NT2/D1 (cell line): ENCODE data around the gene WASF2.
"Not testable (repeated sequence)": the region's sequence is repeated elsewhere in the genome, so short reads cannot be mapped to it uniquely, and the experiment has no call there.

ENCODE experiments used
- DNase-seq: peaks from one replicate; pipeline ENCODE4 v3.0.0-alpha.2; 2011; ENCODE audit warnings: low read depth, low spot score
- H3K27me3 ChIP-seq: 2 replicates; pipeline ENCODE4 v1.6.0; 2011; ENCODE audit warnings: mild to moderate bottlenecking; ENCODE audit not compliant: insufficient read length, insufficient read depth
- H3K36me3 ChIP-seq: 2 replicates; pipeline ENCODE4 v1.6.1; 2011; ENCODE audit warnings: mild to moderate bottlenecking, low read length, mixed read lengths; ENCODE audit not compliant: insufficient read depth, insufficient read length
- H3K4me1 ChIP-seq: 2 replicates; pipeline ENCODE4 v1.5.1; 2011; ENCODE audit not compliant: insufficient read depth, insufficient read length
- H3K4me3 ChIP-seq: 2 replicates; pipeline ENCODE4 v1.5.1; 2011; ENCODE audit warnings: low read depth; ENCODE audit not compliant: insufficient read length
- H3K9ac ChIP-seq: 2 replicates; pipeline ENCODE4 v1.6.0; 2011; ENCODE audit warnings: low read depth; ENCODE audit not compliant: insufficient read length
- H3K9me3 ChIP-seq: 2 replicates; pipeline ENCODE4 v1.5.1; 2011; ENCODE audit warnings: mild to moderate bottlenecking, low read length; ENCODE audit not compliant: insufficient read depth
- SUZ12 ChIP-seq: IDR thresholded peaks from 2 replicates; pipeline ENCODE4 v1.6.1; 2011; ENCODE audit not compliant: insufficient read length, insufficient read depth; ENCODE audit errors: extremely low read depth
- YY1 ChIP-seq: IDR thresholded peaks from 2 replicates; pipeline ENCODE4 v1.6.1; 2011; ENCODE audit not compliant: insufficient read length, insufficient read depth
- ZNF274 ChIP-seq: IDR thresholded peaks from 2 replicates; pipeline ENCODE4 v1.6.1; 2011; ENCODE audit warnings: mild to moderate bottlenecking, low read depth, low read length

WASF2 gene

DNA sequence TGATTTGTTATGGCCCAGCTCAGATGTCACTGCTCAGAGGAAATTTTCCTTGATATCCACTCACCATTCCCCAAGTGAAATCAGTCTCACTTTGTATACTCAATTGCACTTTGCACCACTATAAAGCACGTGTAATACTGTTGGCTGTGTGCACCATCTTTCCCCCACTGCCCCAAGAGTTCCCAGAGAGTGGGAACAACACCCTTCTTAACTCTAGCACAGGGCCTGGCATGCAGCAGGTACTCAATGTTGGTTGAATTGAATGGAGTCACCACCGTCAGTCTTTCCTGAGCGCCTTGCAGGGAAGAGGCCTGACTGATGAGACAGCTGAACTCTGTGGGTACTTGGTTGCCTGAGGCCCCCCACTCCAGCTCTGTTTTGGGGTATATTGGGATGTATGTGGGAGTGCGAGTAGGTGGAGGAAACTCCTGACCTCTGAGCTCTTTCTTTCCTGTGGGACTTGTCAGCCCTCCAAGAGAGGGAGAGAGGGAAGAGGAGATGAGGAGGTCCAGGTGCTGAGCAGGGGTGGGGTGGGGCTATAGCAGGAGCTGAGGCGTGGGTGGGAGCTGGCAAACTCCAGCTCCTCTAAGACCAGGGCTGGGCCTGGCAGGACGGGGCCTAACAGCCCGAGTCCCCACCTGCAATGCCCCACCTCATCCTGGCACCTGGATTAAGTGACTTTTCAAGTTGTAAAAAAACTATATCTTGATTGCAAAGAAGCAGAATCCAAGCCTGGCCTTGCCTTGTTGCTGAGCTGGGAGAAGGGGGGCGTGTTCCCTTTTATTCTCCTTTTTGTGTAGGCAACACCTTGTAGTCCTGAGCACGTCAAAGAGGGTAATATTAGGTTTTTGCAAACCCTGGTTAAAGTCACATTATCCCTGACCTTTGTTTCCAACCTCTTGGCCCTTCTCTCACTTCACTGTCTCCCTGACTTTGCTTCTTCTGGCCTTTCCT, 19.4 kb upstream of the WASF2 start:
- Histone ChIP-seq H3K4me1 (peaks cover 20% of the 10 kb centered on the region), H3K36me3 (no peaks in the 10 kb centered on the region), H3K9ac (peak overlapping the region; percentile 37), H3K4me3 (no peak overlapping the region), H3K9me3 (no peaks in the 10 kb centered on the region), H3K27me3 (no peaks in the 10 kb centered on the region)
- DNase-seq: no peak
- TF ChIP-seq SUZ12 (no peak), YY1 (no peak), ZNF274 (no peak)

DNA sequence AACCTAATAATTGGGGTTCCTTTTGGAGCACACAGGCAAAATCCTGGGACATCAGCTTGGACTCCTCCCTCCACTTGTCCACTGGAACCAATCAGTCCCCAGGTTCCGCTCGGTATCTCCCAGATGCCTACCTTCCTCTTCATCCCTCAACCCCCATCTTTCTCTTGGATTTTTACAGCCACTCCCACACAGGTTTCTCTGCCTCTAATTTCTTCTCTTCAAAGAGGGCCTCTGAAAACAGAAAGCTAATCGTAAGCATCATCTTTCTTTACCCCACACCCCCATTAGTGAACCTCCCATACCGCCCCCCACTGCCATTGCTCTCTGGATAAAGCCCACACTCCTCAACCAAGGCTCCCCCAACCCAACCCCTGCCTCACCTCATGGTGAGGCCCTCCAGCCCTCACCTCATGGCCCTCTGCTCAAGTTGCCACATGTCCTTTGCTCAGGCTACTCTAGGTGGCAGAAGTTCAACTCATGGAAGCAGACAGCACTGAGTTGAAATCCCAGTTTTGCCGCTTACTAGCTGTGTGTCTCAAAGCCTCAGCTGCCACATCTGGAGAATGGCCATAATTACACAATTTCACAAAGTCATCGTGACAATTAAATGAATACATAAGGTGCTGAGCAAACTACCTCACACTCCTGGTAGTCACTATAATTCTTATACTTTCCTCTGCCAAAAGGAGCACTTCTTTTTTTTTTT, 18.1 kb upstream of the WASF2 start:
- H3K9me3 ChIP-seq: no peaks in the 10 kb centered on the region
- TF ChIP-seq SUZ12 (no peak), YY1 (no peak), ZNF274 (no peak)
- no peak for DNase-seq
- H3K27me3 ChIP-seq: no peaks in the 10 kb centered on the region
- H3K4me3 ChIP-seq: no peak overlapping the region
- H3K36me3 ChIP-seq: no peaks in the 10 kb centered on the region
- no peak overlapping the region for H3K9ac ChIP-seq
- peaks cover 23% of the 10 kb centered on the region for H3K4me1 ChIP-seq

DNA sequence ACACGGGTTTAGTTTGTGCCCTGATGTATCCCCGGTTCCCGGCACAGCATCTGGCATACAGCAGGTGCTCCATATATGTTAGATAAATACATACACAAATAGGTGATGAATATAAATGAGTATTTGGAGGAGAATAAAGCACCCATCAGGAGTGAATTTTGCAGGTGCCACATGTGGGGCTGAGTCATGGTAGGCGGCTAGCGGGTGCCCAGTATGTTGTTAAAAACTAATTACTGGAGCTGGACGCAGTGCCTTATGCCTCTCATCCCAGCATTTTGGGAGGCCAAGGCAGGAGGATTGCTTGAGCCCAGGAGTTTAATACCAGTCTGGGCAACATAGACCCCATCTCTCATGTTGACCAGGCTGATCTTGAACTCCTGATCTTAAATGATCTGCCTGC, 16.7 kb upstream of the WASF2 start:
- no peak overlapping the region for H3K4me3 ChIP-seq
- DNase-seq: no peak
- no peak for TF ChIP-seq YY1
- no peak for TF ChIP-seq SUZ12
- TF ChIP-seq ZNF274: no peak
- H3K9ac ChIP-seq: no peak overlapping the region
- H3K36me3 ChIP-seq: no peaks in the 10 kb centered on the region
- H3K4me1 ChIP-seq: peaks cover 23% of the 10 kb centered on the region
- no peaks in the 10 kb centered on the region for H3K9me3 ChIP-seq
- H3K27me3 ChIP-seq: no peaks in the 10 kb centered on the region

DNA sequence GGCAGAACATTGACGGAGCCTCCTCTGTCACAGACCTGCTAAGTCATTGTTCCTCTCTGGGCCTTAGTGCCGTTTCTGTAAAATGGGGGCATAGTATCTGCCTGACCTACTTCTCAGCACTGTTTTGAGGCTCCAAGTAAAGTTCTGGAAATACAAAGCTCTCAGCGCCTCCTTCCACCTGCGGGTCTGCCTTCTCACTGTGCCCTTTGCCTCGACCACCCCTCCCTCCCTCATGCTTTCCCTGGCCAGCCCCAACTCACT, 15.4 kb upstream of the WASF2 start:
- Histone ChIP-seq H3K27me3 (no peaks in the 10 kb centered on the region), H3K36me3 (no peaks in the 10 kb centered on the region), H3K4me3 (no peak overlapping the region), H3K9ac (no peak overlapping the region), H3K9me3 (no peaks in the 10 kb centered on the region), H3K4me1 (peaks cover 23% of the 10 kb centered on the region)
- TF ChIP-seq SUZ12 (no peak), YY1 (no peak), ZNF274 (no peak)
- no peak for DNase-seq

DNA sequence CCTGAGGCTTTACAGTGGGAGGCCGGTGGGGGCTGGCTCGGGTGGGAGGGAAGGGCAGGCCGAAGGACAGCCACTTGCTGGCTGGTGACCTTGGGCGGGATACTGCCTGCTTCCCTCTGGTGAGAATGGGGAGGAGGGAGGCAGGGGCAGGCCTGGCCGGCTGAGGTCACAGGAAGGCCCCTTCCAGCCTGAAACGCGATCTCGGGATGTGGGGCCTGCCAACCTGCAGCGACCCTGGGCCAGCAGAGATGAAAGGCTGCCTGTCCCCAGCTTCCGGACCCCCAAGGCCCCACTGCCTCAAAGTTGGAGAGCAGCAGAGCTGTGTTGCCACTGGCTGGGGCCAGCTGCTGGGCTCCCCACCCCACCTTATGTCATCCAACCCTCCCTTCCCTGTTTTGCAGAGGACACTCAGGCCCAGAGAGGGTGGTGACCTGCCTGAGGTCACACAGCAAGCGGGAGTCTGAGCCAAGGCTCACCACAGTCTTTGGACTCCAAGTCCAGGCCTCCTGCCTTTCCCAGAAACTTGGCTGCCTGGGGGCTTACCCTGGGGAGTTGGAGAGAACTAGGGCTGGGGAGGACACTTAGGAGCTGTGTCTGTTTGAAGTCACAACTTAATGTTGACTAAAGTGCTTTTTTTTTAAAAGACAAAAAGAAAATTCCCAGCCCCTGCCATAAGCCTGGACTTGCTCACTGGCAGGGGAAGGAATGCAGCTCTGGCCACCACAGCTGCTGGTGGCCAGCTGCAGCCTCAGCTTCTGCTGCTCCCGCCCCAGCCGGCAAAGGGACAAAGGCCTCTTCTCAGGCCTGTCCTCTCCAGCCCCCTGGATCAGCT, 14.8 kb upstream of the WASF2 start:
- Histone ChIP-seq H3K36me3 (no peaks in the 10 kb centered on the region), H3K27me3 (no peaks in the 10 kb centered on the region), H3K4me3 (no peak overlapping the region), H3K9me3 (no peaks in the 10 kb centered on the region), H3K9ac (peak overlapping the region; percentile 22), H3K4me1 (peaks cover 23% of the 10 kb centered on the region)
- no peak for TF ChIP-seq ZNF274
- no peak for TF ChIP-seq SUZ12
- TF ChIP-seq YY1: no peak
- DNase-seq: no peak

DNA sequence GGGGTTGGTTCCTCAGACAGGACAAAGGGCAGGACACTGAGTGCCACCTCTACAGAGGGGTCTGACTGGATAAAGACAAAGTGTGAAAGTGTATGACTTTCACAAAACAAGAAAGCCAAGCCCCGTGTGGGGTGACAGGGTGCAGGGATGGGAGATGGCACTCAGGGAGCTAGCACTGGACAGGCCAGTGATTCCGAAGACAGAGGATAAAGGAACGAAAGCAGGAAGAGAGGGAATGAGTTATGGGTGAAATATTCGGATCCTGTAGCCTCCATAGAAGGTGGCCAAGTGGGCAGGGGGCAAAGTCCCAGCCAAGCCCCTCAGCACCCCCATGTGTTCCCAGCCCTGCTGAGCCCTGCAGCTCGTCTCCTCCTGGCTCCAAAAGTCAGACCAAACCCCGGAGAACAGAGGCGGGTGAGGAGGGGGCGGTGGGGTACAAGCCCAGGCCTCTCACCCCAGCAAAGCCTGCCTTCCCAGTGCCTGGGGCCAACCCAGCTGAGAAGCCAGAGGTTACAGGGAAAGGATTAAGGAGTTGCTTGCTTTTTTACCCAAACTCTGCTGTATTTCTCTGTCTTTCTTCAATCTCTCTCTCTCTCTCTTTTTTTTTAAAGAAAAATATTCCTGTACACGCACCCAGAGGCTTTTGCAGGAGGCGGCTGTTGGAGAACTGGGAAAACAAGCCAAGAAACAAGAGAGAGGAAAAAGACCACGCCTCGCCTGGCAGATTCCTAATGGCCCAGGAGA, 14.0 kb upstream of the WASF2 start:
- peak overlapping the region; percentile 72 for H3K9ac ChIP-seq

DNA sequence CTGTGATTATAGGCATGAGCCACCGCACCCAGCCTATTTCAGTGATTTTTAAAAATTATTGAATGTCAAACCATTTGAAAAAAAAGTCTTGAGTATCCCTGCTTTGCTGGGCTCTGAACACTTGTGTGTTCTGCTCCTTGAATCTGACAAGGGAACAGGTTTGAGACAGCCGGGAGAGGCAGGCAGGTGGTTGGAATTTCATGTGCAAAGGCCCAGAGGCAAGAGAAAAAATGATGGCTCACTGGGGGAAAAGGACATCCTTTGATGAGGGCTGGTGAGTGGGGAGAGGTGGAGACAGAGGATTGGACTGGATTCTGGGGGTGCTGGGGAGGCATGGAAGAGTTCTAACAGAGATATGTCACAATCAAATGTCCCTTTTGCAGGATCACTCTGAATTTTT, 13.1 kb upstream of the WASF2 start:
- no peak for DNase-seq
- Histone ChIP-seq H3K9me3 (no peaks in the 10 kb centered on the region), H3K4me1 (peaks cover 16% of the 10 kb centered on the region), H3K9ac (peak overlapping the region; percentile 15), H3K4me3 (no peak overlapping the region), H3K36me3 (no peaks in the 10 kb centered on the region), H3K27me3 (no peaks in the 10 kb centered on the region)
- no peak for TF ChIP-seq YY1
- no peak for TF ChIP-seq ZNF274
- TF ChIP-seq SUZ12: no peak

More for the DNA sequence above, 14.0 kb upstream of the WASF2 start:
- H3K4me1 ChIP-seq: peaks cover 16% of the 10 kb centered on the region
- H3K4me3 ChIP-seq: no peak overlapping the region
- no peaks in the 10 kb centered on the region for H3K27me3 ChIP-seq
- no peaks in the 10 kb centered on the region for H3K9me3 ChIP-seq
- DNase-seq: no peak
- TF ChIP-seq SUZ12 (no peak), ZNF274 (no peak), YY1 (no peak)
- no peaks in the 10 kb centered on the region for H3K36me3 ChIP-seq

DNA sequence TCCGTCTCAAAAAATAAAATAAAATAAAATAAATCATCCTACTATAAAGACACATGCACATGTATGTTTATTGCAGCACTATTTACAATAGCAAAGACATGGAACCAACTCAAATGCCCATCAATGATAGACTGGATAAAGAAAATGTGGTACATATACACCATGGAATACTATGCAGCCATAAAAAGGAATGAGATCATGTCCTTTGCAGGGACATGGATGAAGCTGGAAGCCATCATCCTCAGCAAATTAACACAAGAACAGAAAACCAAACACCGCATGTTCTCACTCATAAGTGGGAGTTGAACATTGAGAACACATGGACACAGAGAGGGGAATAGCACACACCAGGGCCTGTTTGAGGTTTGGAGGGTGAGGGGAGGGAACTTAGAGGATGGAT, 11.2 kb upstream of the WASF2 start:
- not testable (repeated sequence) for H3K36me3 ChIP-seq, H3K9me3 ChIP-seq, H3K4me3 ChIP-seq, H3K9ac ChIP-seq, H3K27me3 ChIP-seq, DNase-seq
- H3K4me1 ChIP-seq: peaks cover 19% of the 10 kb centered on the region
